ENCODE results near the gene KATNAL1. TPM values are rescaled to one million over a fixed set of nuclear protein-coding genes. Genes with fewer than 3 reads are reported as not detected.

KATNAL1 gene
- total RNA-seq, 1 experiment from 2014 or later = 11.2 TPM

DNA sequence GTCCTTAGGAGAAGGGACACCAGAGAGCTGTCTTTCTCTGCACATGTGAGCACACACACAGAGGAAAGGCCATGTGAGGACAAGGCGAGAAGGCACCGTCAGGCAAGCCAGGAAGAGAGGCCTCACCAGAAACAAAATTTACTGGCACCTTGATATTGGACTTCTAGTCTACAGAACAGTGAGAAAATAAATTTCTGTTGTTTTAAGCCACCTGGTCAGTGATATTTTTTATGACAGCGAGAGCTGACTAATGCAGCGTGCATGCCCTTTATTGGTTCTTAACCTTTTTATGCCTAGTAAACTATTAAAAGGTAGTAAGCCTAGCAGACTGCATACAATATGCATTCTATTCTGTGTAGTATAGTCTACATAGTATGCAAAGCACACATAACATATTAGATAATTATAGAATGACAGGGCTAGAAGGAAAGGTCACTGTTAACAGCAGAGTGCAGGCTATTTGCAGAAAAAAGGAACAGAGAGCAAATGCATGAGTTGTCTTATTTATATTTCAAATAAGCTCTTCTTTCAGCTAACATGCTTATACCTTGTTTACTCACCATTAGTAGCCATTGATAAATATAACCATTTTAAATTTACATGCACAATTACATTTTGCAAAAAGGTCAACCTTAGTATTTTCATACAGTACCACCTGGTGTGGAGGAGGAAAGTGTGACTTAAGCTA, 25.2 kb upstream of the KATNAL1 start:
- H3T11ph ChIP-seq (ENCODE audit: low read length) = no peak overlapping the region
- H3K4ac ChIP-seq (ENCODE audit: low read depth, low read length) = no peak overlapping the region
- H2BK5ac ChIP-seq (ENCODE audit: insufficient read length, low read length) = no peak overlapping the region
- H3K56ac ChIP-seq (ENCODE audit: insufficient read length, low read depth, low read length) = no peak overlapping the region
- no peaks in the 10 kb centered on the region for H3K9me3 ChIP-seq (ENCODE audit: control insufficient read depth, low read depth, low read length)
- no peaks in the 10 kb centered on the region for H3K79me1 ChIP-seq (ENCODE audit: insufficient read depth, low read depth, low read length, poor library complexity, severe bottlenecking)
- H3K27me3 Mint-ChIP-seq (ENCODE audit: low read depth) = peaks cover 1% of the 10 kb centered on the region; the same call in 1 of the 2 replicates
- no peak overlapping the region for H2BK15ac ChIP-seq (ENCODE audit: low read depth, low read length)
- no CpG with 5 or more reads among the region's 4 CpGs for WGBS (ENCODE audit: extremely low coverage, insufficient read length, low lambda C conversion rate)
- no peak overlapping the region for H3K27ac ChIP-seq (ENCODE audit: insufficient read length, low read depth, low read length)
- no peak overlapping the region for H2BK20ac ChIP-seq (ENCODE audit: low read depth, low read length, poor library complexity, severe bottlenecking)
- no peak overlapping the region for H2BK120ac ChIP-seq (ENCODE audit: low read depth, low read length, poor library complexity, severe bottlenecking)
- H4K8ac ChIP-seq (replicated peaks; ENCODE audit: insufficient read length, low read depth, low read length) = no peak overlapping the region
- no peaks in the 10 kb centered on the region; a peak in 1 of 5 replicates for H3K9me3 Mint-ChIP-seq
- H3K79me2 ChIP-seq (ENCODE audit: insufficient read depth, low read length) = no peaks in the 10 kb centered on the region
- H2BK12ac ChIP-seq (ENCODE audit: insufficient read length, low read depth, low read length) = no peak overlapping the region
- H3K27ac Mint-ChIP-seq = no peak overlapping the region; a peak in 1 of 7 replicates
- TF ChIP-seq, protein P1, sequence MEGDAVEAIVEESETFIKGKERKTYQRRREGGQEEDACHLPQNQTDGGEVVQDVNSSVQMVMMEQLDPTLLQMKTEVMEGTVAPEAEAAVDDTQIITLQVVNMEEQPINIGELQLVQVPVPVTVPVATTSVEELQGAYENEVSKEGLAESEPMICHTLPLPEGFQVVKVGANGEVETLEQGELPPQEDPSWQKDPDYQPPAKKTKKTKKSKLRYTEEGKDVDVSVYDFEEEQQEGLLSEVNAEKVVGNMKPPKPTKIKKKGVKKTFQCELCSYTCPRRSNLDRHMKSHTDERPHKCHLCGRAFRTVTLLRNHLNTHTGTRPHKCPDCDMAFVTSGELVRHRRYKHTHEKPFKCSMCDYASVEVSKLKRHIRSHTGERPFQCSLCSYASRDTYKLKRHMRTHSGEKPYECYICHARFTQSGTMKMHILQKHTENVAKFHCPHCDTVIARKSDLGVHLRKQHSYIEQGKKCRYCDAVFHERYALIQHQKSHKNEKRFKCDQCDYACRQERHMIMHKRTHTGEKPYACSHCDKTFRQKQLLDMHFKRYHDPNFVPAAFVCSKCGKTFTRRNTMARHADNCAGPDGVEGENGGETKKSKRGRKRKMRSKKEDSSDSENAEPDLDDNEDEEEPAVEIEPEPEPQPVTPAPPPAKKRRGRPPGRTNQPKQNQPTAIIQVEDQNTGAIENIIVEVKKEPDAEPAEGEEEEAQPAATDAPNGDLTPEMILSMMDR (conservative IDR thresholded peaks at IDR 0.05) = no peak
- H3K23ac ChIP-seq (ENCODE audit: insufficient read length, low read depth, low read length) = no peak overlapping the region
- DNase-seq = no peak
- no peak overlapping the region for H3K4me2 ChIP-seq (ENCODE audit: insufficient read depth, insufficient read length, low read length)
- H3K27me3 ChIP-seq (ENCODE audit: insufficient read depth, low read length) = no peaks in the 10 kb centered on the region
- H3K4me1 Mint-ChIP-seq = peaks cover 13% of the 10 kb centered on the region in 2 experiments
- H3K4me3 Mint-ChIP-seq = no peak overlapping the region
- H2AK5ac ChIP-seq (ENCODE audit: insufficient read length, low read length) = no peak overlapping the region
- H3K9ac ChIP-seq (ENCODE audit: extremely low read depth, insufficient read length, low read length) = no peak overlapping the region
- H3K4me1 ChIP-seq (ENCODE audit: insufficient read depth, low read length) = no peaks in the 10 kb centered on the region; the same call in 1 of the 2 replicates
- no peaks in the 10 kb centered on the region; a peak in 1 of 7 replicates for H3K36me3 Mint-ChIP-seq (ENCODE audit: insufficient read depth in 1 of 3, low read depth in 3 of 3)
- no peak overlapping the region for H3K14ac ChIP-seq (ENCODE audit: insufficient read depth, low read length)
- no peak overlapping the region for H2AFZ ChIP-seq (ENCODE audit: low read length)
- no peak overlapping the region for H3K18ac ChIP-seq (ENCODE audit: insufficient read length, low read depth, low read length)
- H4K5ac ChIP-seq (ENCODE audit: insufficient read length, low read depth, low read length) = no peak overlapping the region
- no peaks in the 10 kb centered on the region for H4K20me1 ChIP-seq (ENCODE audit: control insufficient read depth, insufficient read depth, insufficient read length)
- no peaks in the 10 kb centered on the region for H3K23me2 ChIP-seq (ENCODE audit: insufficient read length, low read depth, low read length, poor library complexity, severe bottlenecking)
- H4K91ac ChIP-seq (ENCODE audit: insufficient read length, low read depth, low read length) = no peak overlapping the region
